A673 (cell line): Measurements from ENCODE around the gene EPHB2. TPM values are rescaled to one million over a fixed set of nuclear protein-coding genes. Genes with fewer than 3 reads are reported as not detected.

ENCODE experiments used
- BruUV-seq: library from RNA; stranded (reverse); fragments of 400-500 nt; replicated peaks from 2 replicates; lab custom pipeline; 2021; lab: Mats Ljungman, UMichigan
- CTCF ChIA-PET: fragments of 300-600 bp; sonication (Branson Sonifier 250); formaldehyde crosslinking; loops from one replicate; lab custom pipeline; 2022; ENCODE audit warnings: antibody characterized with exemption; lab: Charles Lee
- POLR2A ChIA-PET: fragments of 300-600 bp; sonication (Branson Sonifier 250); formaldehyde crosslinking; loops from one replicate; lab custom pipeline; 2022; ENCODE audit warnings: antibody characterized with exemption; ENCODE audit not compliant: low non-redundant PET; lab: Charles Lee
- DNase-seq: peaks from one replicate; pipeline ENCODE4 v3.0.0-alpha.2; 2015; ENCODE audit warnings: low spot score
- H3K27ac ChIP-seq: fragments of 200-600 bp; sonication (generic); 2 replicates; pipeline ENCODE4 v1.5.1; 2016; ENCODE audit warnings: mixed run types, low read depth, mild to moderate bottlenecking, mixed read lengths, antibody characterized with exemption, low read length; ENCODE audit not compliant: poor library complexity, severe bottlenecking
- H3K27me3 ChIP-seq: fragments of 200-600 bp; sonication (generic); replicated peaks from 2 replicates; pipeline ENCODE4 v1.6.1; 2017; ENCODE audit warnings: mixed run types, low read depth, mild to moderate bottlenecking, mixed read lengths, antibody characterized with exemption, low read length; ENCODE audit not compliant: insufficient read depth, poor library complexity
- H3K36me3 ChIP-seq: fragments of 200-600 bp; sonication (generic); 2 replicates; pipeline ENCODE4 v1.6.1; 2016; ENCODE audit warnings: mixed run types, mild to moderate bottlenecking, mixed read lengths, antibody characterized with exemption, low read length; ENCODE audit not compliant: insufficient read depth, poor library complexity, severe bottlenecking
- H3K4me1 ChIP-seq: fragments of 200-600 bp; sonication (generic); 2 replicates; pipeline ENCODE4 v1.6.1; 2017; ENCODE audit warnings: mixed run types, mild to moderate bottlenecking, mixed read lengths, antibody characterized with exemption, low read length; ENCODE audit not compliant: insufficient read depth, poor library complexity, severe bottlenecking
- H3K4me3 ChIP-seq: fragments of 200-600 bp; sonication (generic); 2 replicates; pipeline ENCODE4 v1.5.1; 2016; ENCODE audit warnings: low read depth, mixed run types, mild to moderate bottlenecking, mixed read lengths, low read length; ENCODE audit not compliant: poor library complexity, severe bottlenecking
- H3K9me3 ChIP-seq: fragments of 200-600 bp; sonication (generic); 2 replicates; pipeline ENCODE4 v1.6.1; 2016; ENCODE audit warnings: mixed run types, low read depth, mild to moderate bottlenecking, mixed read lengths, antibody characterized with exemption, low read length; ENCODE audit not compliant: poor library complexity, severe bottlenecking
- EZH2 ChIP-seq: fragments of 200-600 bp; sonication (generic); IDR thresholded peaks from 2 replicates; pipeline ENCODE4 v1.6.1; 2017; ENCODE audit warnings: borderline replicate concordance, low read depth, mild to moderate bottlenecking, mixed read lengths, antibody characterized with exemption, low read length; ENCODE audit not compliant: poor library complexity, severe bottlenecking
- intact Hi-C: fragments of 100-400 bp; cut with micrococcal nuclease; formaldehyde crosslinking; loops from one replicate; pipeline ENCODE4 v1.10.0; 2022; ENCODE audit not compliant: unreplicated experiment
- total RNA-seq: library from RNA; stranded (reverse); gene quantifications from 2 replicates; pipeline ENCODE4 v1.2.3, GENCODE V29; 2021
- TF ChIP-seq, protein P1 (sequence below): fragments of 300-800, 200-600 bp; sonication (generic); conservative IDR thresholded peaks from 2 replicates; pipeline ENCODE4 v1.5.1; 2017; ENCODE audit warnings: low read depth, mild to moderate bottlenecking, antibody characterized with exemption, low read length, moderate library complexity, mixed read lengths

The EPHB2 gene
- total RNA-seq, 1 experiment from 2014 or later, result 10.4 TPM

GRCh38 chr1:22775478-22775877, 64.8 kb downstream of the EPHB2 start:
- Histone ChIP-seq H3K27me3 (no peaks in the 10 kb centered on the region), H3K9me3 (no peaks in the 10 kb centered on the region), H3K4me3 (no peak overlapping the region), H3K36me3 (no peaks in the 10 kb centered on the region), H3K27ac (no peak overlapping the region), H3K4me1 (peaks cover 7% of the 10 kb centered on the region)
- POLR2A ChIA-PET, result no interaction called here
- CTCF ChIA-PET, result no interaction called here
- intact Hi-C loops, result no loop called here
- no TSS peak for BruUV-seq
- DNase-seq, result no peak
- no peak for TF ChIP-seq EZH2
- TF ChIP-seq, protein P1, sequence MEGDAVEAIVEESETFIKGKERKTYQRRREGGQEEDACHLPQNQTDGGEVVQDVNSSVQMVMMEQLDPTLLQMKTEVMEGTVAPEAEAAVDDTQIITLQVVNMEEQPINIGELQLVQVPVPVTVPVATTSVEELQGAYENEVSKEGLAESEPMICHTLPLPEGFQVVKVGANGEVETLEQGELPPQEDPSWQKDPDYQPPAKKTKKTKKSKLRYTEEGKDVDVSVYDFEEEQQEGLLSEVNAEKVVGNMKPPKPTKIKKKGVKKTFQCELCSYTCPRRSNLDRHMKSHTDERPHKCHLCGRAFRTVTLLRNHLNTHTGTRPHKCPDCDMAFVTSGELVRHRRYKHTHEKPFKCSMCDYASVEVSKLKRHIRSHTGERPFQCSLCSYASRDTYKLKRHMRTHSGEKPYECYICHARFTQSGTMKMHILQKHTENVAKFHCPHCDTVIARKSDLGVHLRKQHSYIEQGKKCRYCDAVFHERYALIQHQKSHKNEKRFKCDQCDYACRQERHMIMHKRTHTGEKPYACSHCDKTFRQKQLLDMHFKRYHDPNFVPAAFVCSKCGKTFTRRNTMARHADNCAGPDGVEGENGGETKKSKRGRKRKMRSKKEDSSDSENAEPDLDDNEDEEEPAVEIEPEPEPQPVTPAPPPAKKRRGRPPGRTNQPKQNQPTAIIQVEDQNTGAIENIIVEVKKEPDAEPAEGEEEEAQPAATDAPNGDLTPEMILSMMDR, result no peak

DNA sequence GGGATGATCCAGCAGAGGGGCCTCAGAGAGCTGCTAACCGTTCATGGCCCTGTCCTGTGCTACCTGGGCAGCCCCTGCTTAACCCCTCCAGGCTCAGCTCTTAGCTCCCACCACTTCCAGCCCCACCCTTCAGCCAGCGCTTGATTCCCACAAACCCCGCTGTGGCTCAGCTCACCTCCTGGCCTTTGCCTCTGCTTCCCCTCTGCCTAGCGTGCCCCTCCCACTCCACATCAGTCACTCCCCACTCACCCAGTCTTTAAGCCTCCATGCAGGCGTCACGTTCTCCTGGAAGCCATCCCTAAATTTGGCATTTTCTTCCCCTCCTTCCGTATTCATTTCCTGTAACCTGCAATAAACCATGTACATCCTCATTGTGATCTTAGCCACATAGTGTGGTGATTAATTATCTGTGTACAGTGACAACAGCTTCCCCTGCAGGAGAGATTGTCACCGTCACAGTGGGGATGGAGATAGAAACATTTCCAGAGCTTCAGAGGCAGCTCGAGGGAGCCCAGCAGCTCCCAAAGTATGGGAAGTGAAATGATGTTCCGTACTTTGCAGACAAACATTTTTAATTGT, 65.5 kb downstream of the EPHB2 start:
- Histone ChIP-seq H3K27ac (no peak overlapping the region), H3K9me3 (no peaks in the 10 kb centered on the region), H3K36me3 (no peaks in the 10 kb centered on the region), H3K4me3 (no peak overlapping the region), H3K27me3 (no peaks in the 10 kb centered on the region), H3K4me1 (peaks cover 7% of the 10 kb centered on the region)
- intact Hi-C loops, result no loop called here
- TF ChIP-seq EZH2, result no peak
- TF ChIP-seq, protein P1, result peak; percentile 34; the same call in 1 of the 2 replicates
- no TSS peak for BruUV-seq
- DNase-seq, result peak; percentile 41
- CTCF ChIA-PET, result interaction anchor here (0.6 kb wide), 1 partner anchor 72 kb away, joined by 3 read pairs; no protein-coding TSS in a partner anchor
- POLR2A ChIA-PET, result no interaction called here

DNA sequence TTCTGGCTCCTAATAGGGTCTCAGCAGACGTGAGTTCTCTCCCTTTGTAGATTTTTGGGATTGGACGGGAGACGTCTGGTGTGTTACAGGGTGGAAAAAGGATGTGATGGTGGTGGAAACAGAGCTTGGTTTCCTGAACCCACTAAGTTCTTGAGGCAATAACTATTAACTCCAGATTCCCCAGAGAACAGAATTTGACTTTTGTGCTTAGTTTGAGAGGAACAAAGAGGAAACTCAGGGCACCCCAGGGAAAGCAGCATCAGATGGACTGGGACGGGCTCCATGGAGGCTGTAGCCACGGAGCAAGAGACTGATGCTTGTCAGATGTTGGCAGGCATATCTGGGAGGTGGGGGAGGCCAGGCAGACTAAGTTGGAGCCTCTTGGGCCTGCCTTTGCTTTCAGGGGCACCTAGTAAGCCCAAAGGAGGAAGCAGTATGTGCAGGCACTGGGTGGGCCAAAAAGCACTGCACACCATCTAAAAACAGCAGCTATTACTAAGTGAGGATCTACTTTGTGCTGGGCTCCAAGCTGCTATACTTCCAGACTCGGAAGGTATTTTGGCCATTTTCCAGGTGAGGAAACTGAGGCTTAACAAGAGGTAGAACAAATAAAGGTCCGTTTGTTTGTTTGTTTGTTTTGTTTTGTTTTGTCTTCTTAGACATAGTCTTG, 66.9 kb downstream of the EPHB2 start:
- Histone ChIP-seq H3K9me3 (no peaks in the 10 kb centered on the region), H3K4me3 (no peak overlapping the region), H3K4me1 (peaks cover 7% of the 10 kb centered on the region), H3K27me3 (no peaks in the 10 kb centered on the region), H3K27ac (no peak overlapping the region), H3K36me3 (no peaks in the 10 kb centered on the region)
- no peak for DNase-seq
- CTCF ChIA-PET, result no interaction called here
- TF ChIP-seq EZH2, result no peak
- TF ChIP-seq, protein P1, result no peak
- no TSS peak for BruUV-seq
- POLR2A ChIA-PET, result no interaction called here
- intact Hi-C loops, result no loop called here
